Naive B cell (primary cell): ENCODE results near the gene DDX49. TPM values are rescaled to one million over a fixed set of nuclear protein-coding genes. Genes with fewer than 3 reads are reported as not detected.
A peak's percentile ranks its signal among the peaks of the same experiment; 100 is the strongest.
"Not testable (repeated sequence)": the region's sequence is repeated elsewhere in the genome, so short reads cannot be mapped to it uniquely, and the experiment has no call there.

Experiments
- ATAC-seq, 2 donors: fragments of 150-1000 bp; cut with Tn5 transposase; 2 replicates each; pipeline ENCODE4 v1.10.0; 2021; ENCODE audit warnings: low read depth in 2 of 2, mild to moderate bottlenecking in 2 of 2, moderate library complexity in 2 of 2
- DNase-seq: peaks from one replicate; pipeline ENCODE4 v3.0.0; 2022
- H3K27ac Mint-ChIP-seq, 6 donors: one replicate each; pipeline ENCODE4 v1.8.0; 2020 to 2022; ENCODE audit warnings: mild to moderate bottlenecking in 6 of 6, mixed read lengths in 6 of 6, moderate library complexity in 5 of 6, inconsistent platforms in 2 of 6
- H3K27me3 Mint-ChIP-seq, 3 donors: one replicate each; pipeline ENCODE4 v1.8.0; 2021 to 2022; ENCODE audit warnings: mixed read lengths in 3 of 3, mild to moderate bottlenecking in 1 of 3
- H3K36me3 Mint-ChIP-seq, 2 donors: one replicate each; pipeline ENCODE4 v1.8.0; 2020 to 2022; ENCODE audit warnings: mixed read lengths in 2 of 2, inconsistent platforms in 1 of 2, mild to moderate bottlenecking in 1 of 2
- H3K4me1 Mint-ChIP-seq, 3 donors: one replicate each; pipeline ENCODE4 v1.8.0; 2020 to 2022; ENCODE audit warnings: mixed read lengths in 3 of 3, inconsistent platforms in 1 of 3, mild to moderate bottlenecking in 1 of 3, moderate library complexity in 1 of 3
- H3K4me3 Mint-ChIP-seq, 8 donors: one replicate each; pipeline ENCODE4 v1.8.0; 2020 to 2022; ENCODE audit warnings: mild to moderate bottlenecking in 8 of 8, mixed read lengths in 8 of 8, moderate library complexity in 8 of 8, inconsistent platforms in 2 of 8
- H3K9me3 Mint-ChIP-seq, 7 donors: one replicate each; pipeline ENCODE4 v1.8.0; 2020 to 2022; ENCODE audit warnings: mixed read lengths in 7 of 7, mild to moderate bottlenecking in 5 of 7, inconsistent platforms in 2 of 7, moderate library complexity in 1 of 7
- polyA plus RNA-seq, 6 donors: library from polyadenylated mRNA; unstranded; fragments of 300-500 nt; fragmentation: Illumina TruSeq; gene quantifications; one replicate each; pipeline ENCODE4 v1.2.3, GENCODE V29; 2021; ENCODE audit warnings: low read depth in 6 of 6

Gene DDX49
- polyA plus RNA-seq, 6 donors from 2014 or later = 14.2 to 33.3 (median 24.5) TPM

DNA sequence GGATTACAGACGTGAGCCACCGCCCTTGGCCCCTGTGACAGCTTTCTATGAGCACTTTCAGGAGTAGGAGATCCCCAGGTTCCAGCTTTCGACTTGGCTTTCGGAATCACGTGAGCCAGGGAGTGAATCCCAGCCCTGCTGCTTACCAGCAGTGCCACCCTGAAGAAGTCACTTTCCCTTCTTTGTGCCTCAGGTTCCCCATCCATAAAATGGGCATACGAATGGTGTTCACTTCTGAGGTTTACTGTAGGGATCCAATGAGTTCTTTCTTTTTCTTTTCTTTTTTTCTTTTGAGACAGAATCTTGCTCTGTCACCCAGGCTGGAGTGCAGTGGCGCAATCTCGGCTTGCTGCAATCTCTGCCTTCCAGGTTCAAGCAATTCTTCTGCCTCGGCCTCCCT, 25.8 kb downstream of the DDX49 start:
- Mint-ChIP-seq H3K4me3 (no peak overlapping the region), H3K27me3 (peaks cover 20 to 42% (median 25%) of the 10 kb centered on the region in 3 donors), H3K36me3 (no peaks in the 10 kb centered on the region), H3K4me1 (peaks cover 10 to 21% (median 10%) of the 10 kb centered on the region in 3 donors), H3K27ac (no peak overlapping the region), H3K9me3 (no peaks in the 10 kb centered on the region)
- ATAC-seq (no peak), DNase-seq (no peak)

DNA sequence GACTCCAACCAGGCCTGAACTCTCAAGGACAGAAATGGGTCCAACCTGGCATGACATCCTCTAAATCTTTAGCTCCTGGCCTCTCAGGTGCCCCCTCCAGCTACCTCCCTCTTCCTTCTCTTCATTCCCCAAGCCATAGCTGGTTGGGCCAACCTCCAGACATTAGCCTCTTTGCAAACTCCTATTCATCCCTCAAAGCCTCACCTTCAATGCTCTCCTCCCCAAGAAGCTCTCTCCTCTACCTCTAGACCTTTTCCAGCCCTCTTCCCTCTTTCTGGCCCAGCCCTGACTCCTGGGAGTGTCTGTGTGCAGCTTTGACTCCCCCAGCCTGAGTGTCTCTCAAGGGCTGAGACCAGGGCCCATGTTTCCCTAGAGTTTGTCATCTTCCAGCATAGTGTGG, 26.8 kb downstream of the DDX49 start:
- Mint-ChIP-seq H3K9me3 (no peaks in the 10 kb centered on the region), H3K27me3 (peaks cover 20 to 40% (median 25%) of the 10 kb centered on the region in 3 donors), H3K4me1 (peaks cover 6 to 15% (median 6%) of the 10 kb centered on the region in 3 donors), H3K4me3 (peak overlapping the region in 2 of 8 donors; percentile 6 to 10), H3K27ac (peak overlapping the region in 2 of 6 donors; percentile 13 to 46), H3K36me3 (no peaks in the 10 kb centered on the region)
- ATAC-seq = no peak
- DNase-seq = no peak

DNA sequence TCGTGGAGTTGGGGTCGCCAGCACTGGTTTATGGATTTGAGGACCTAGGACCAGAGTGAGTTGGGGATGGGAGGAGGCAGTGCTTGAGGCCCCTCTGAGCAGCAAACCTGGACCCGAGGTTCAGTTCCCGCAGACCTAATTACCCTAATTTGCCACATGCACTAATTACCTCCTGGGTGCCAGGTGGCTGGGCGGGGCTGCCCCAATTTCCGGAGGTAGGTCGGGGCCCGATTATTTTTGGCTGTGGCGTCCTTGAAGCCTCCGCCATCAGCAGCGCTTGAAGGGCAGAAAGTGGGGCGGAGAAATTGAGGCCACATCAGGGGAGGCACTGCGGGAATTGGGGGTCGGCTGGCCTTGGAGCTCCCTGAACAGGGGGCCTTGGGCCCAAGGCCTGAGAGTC, 27.4 kb downstream of the DDX49 start:
- DNase-seq = no peak
- H3K27ac Mint-ChIP-seq = peak overlapping the region in 2 of 6 donors; percentile 22 to 81
- H3K36me3 Mint-ChIP-seq = no peaks in the 10 kb centered on the region
- H3K4me3 Mint-ChIP-seq = peak overlapping the region in 3 of 8 donors; percentile 20 to 71 (median 22)
- peaks cover 20 to 35% (median 24%) of the 10 kb centered on the region in 3 donors for H3K27me3 Mint-ChIP-seq
- no peaks in the 10 kb centered on the region for H3K9me3 Mint-ChIP-seq
- peak in 1 of 2 donors; percentile 21 for ATAC-seq
- H3K4me1 Mint-ChIP-seq = peaks cover 3 to 9% (median 6%) of the 10 kb centered on the region in 3 donors

DNA sequence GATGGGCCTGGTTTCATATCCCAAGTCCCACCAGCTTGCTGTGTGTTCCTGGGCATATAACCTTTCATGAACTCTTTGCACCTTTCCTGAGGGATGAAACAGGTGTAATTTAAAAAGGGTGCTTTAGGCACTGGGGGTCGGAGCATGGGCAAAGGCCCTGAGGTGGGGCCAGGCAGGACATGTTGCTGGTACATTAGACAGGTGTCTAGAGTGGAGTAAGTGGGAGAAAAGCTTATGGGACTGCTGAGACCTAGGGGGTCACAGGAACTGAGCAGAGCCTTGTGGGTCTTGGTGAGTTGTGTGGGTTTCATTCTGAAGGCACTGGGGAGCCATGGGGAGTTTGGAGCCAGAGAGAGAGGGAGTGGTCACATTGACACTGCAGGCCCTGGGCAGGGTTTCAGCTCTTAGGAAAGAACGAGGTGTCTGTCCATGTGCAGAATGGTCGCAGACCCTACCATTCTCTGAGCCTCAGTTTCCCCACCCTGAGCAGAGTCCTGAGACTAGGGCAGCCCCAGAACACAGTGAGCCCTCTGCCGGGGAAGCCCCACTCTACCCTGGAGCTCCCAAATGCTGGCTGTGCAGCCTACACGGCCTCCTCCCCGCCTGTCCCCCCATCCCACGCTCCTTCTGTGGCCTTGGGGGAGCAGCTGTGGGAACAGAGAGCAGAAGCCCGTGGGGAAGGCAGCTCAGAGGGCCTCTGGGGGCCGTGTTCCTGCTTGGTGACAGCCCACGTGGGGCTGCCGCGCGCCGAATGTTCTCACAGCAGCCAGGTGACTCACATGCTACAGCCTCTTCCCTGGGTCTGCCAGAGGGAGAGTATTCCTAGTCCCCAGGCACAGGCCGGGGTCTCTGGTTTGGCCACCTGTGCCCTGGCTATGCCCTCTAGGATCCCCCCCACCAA, 28.8 kb downstream of the DDX49 start:
- H3K36me3 Mint-ChIP-seq = no peaks in the 10 kb centered on the region
- ATAC-seq (no peak), DNase-seq (no peak)
- no peaks in the 10 kb centered on the region for H3K9me3 Mint-ChIP-seq
- no peak overlapping the region for H3K27ac Mint-ChIP-seq
- peaks cover 3 to 6% (median 4%) of the 10 kb centered on the region in 3 donors for H3K4me1 Mint-ChIP-seq
- H3K27me3 Mint-ChIP-seq = peaks cover 9 to 30% (median 16%) of the 10 kb centered on the region in 3 donors
- H3K4me3 Mint-ChIP-seq = no peak overlapping the region

DNA sequence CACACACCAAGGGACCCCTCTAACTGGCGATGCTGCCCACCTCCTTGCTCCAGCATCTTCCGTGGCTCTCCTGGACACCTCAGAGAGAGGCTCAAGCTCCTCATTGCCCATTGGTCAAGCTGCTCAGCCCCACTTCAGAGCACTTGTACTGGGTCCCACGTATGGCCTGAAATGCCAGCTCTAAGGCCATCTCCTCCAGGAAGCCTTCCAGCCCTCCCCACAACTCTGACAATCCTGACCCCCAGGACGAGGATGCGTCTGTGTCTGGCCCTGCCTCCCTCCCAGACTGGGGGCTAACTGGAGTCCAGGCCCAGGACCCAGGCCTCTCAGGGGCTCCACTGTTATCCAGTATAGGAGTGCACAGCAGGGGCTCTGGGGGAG, 29.5 kb downstream of the DDX49 start:
- Mint-ChIP-seq H3K27me3 (peaks cover 8 to 31% (median 17%) of the 10 kb centered on the region in 3 donors), H3K9me3 (no peaks in the 10 kb centered on the region), H3K27ac (no peak overlapping the region), H3K4me1 (peaks cover 3 to 6% (median 4%) of the 10 kb centered on the region in 3 donors), H3K4me3 (peak overlapping the region in 2 of 8 donors; percentile 12 to 24), H3K36me3 (no peaks in the 10 kb centered on the region)
- no peak for ATAC-seq
- DNase-seq = no peak

DNA sequence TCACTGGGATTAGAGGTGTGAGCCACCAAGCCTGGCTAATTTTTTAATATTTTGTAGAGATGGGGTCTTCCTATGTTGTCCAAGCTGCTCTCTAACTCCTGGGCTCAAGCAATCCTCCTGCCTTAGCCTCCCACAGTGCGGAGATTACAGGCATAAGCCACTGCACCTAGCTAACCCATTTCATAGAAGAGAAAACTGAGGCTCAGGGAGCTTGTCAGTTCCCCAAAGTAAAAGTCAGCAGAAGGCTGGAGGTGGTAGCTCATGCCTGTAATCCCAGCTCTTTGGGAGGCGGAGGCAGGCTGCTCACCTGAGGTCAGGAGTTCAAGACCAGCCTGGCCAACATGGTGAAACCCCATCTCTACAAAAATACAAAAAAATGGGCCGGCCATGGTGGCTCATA, 30.3 kb downstream of the DDX49 start:
- Mint-ChIP-seq H3K4me1 (peaks cover 4 to 6% (median 4%) of the 10 kb centered on the region in 3 donors), H3K36me3 (peaks cover 0 to 3% of the 10 kb centered on the region in 2 donors), H3K27me3 (peaks cover 8 to 31% (median 26%) of the 10 kb centered on the region in 3 donors), H3K9me3 (peaks cover 0 to 6% (median 0%) of the 10 kb centered on the region in 7 donors), H3K4me3 (no peak overlapping the region), H3K27ac (no peak overlapping the region)
- DNase-seq (no peak), ATAC-seq (no peak)

DNA sequence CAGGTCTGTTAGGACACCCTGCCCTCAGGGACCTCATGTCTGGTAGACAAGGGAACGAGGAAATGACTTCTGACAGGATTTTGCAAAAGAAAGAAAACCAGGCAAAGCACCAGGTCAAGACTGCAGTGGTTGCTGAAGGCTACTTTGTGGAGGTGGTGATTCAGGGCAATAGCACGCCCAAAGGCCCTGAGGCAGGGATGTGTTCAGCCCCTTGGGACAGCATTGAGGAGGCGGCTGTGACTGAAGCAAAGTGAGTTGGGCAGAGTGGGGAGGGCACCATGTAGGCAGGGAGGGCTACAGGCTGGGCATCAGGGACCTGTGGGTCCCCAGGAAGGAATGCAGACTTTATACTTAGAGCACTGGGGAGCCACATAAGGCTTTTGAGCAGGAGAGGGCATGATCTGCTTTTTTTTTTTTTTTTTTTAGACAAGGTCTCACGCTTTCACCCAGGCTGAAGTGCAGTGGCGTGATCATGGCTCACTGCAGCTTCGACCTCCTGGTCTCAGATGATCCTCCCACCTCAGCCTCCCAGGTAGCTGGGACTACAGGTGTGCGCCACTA, 32.3 kb downstream of the DDX49 start:
- peaks cover 0 to 11% (median 0%) of the 10 kb centered on the region in 7 donors for H3K9me3 Mint-ChIP-seq

DNA sequence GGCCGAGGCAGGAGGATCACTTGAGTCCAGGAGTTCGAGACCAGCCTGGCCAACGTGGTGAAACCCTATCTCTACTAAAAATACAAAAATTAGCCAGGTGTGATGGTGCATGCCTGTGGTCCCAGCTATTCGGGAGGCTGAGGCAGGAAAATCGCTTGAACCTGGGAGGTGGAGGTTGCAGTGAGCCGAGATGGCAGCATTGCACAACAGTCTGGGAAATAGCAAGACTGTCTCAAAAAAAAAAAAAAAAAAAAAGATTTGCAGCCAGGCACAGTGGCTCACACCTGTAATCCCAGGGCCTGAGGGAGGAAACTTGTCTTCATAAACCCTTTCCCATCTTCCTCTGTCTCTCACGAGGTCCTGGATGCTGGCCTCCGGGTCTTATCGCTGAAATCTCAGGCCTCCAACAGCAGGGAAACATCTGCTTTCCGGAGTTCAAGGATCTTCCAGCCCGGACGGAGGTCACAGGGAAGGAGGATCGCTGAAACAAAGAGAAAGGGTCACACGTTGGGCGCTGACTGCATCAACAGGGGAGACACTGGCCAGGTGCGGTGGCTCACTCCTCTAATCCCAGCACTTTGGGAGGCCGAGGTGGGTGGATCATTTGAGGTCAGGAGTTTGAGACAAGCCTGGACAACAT, 33.0 kb downstream of the DDX49 start:
- Mint-ChIP-seq H3K27me3 (peaks cover 3 to 29% (median 24%) of the 10 kb centered on the region in 3 donors), H3K27ac (peak overlapping the region in 1 of 6 donors; percentile 67), H3K9me3 (peaks cover 0 to 11% (median 0%) of the 10 kb centered on the region in 7 donors)
- DNase-seq, ATAC-seq, H3K4me3 Mint-ChIP-seq, H3K4me1 Mint-ChIP-seq, H3K36me3 Mint-ChIP-seq: not testable (repeated sequence)

More for the DNA sequence above, 32.3 kb downstream of the DDX49 start:
- Mint-ChIP-seq H3K36me3 (peaks cover 0 to 8% of the 10 kb centered on the region in 2 donors), H3K4me3 (no peak overlapping the region), H3K4me1 (peaks cover 0 to 5% (median 3%) of the 10 kb centered on the region in 3 donors), H3K27ac (peak overlapping the region in 1 of 6 donors; percentile 47), H3K27me3 (peaks cover 3 to 29% (median 24%) of the 10 kb centered on the region in 3 donors)
- no peak for DNase-seq
- no peak for ATAC-seq

DNA sequence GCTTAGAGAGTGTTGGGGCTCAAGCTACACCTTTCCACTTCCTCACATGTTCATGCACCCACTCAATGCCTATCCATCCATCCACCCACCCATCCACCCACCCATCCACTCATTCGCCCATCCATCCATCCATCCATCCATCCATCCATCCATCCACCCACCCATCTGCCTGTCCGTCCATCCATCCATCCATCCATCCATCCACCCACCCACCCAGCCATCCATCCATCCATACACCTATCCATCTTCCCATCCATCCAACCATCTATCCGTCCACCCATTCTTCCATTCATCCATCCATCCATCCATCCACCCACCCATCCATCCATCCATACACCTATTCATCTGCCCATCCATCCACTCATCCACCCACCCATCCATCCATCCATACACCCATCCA, 34.6 kb downstream of the DDX49 start:
- H3K4me3 Mint-ChIP-seq = no peak overlapping the region
- DNase-seq = no peak

DNA sequence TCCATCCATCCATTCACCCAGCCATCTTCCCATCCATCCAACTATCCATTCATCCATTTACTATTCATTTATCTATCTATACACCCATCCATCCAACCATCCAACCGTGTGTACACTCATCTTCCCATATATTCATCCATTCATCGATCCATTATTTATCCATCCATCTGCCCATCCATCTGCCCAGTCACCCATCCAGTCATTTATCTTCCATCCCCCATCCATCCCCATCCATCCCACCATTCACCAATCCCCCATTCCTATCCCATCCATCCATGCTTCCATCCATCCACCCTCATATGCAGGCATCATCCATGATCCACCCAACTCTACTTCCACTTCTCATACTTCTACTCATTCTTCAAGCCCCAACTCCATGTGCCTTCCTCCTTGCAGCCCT, 35.5 kb downstream of the DDX49 start:
- H3K4me3 Mint-ChIP-seq = no peak overlapping the region
- H3K27me3 Mint-ChIP-seq = peaks cover 0 to 29% (median 13%) of the 10 kb centered on the region in 3 donors
- peak overlapping the region in 2 of 6 donors; percentile 28 to 59 for H3K27ac Mint-ChIP-seq
- no peak for ATAC-seq
- H3K4me1 Mint-ChIP-seq = peaks cover 0 to 5% (median 3%) of the 10 kb centered on the region in 3 donors
- peaks cover 0 to 8% of the 10 kb centered on the region in 2 donors for H3K36me3 Mint-ChIP-seq
- H3K9me3 Mint-ChIP-seq = peaks cover 0 to 11% (median 0%) of the 10 kb centered on the region in 7 donors
- DNase-seq = no peak

More for the DNA sequence above, 34.6 kb downstream of the DDX49 start:
- Mint-ChIP-seq H3K9me3 (peaks cover 0 to 11% (median 0%) of the 10 kb centered on the region in 7 donors), H3K36me3 (peaks cover 0 to 8% of the 10 kb centered on the region in 2 donors), H3K27ac (no peak overlapping the region), H3K4me1 (peaks cover 0 to 5% (median 3%) of the 10 kb centered on the region in 3 donors), H3K27me3 (peaks cover 0 to 29% (median 14%) of the 10 kb centered on the region in 3 donors)
- ATAC-seq = no peak

DNA sequence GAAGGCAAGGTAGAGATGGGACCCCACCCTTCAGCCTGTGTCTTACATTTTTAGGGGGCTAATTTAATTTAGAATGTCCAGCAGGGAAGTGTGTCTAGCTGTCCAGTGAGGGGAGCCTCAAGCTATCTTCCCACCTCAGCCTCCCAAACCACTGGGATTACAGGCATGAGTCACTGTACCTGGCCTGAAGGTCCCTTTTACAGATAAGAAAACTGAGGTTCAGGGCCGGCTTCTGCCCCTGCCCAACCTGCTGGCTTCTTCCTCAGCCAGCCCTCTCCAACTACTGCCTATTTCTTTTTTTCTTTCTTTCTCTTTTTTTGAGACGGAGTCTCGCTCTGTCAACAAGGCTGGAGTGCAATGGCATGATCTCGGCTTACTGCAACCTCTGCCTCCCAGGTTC, 40.9 kb downstream of the DDX49 start:
- H3K27me3 Mint-ChIP-seq = peaks cover 9 to 31% (median 26%) of the 10 kb centered on the region in 3 donors

DNA sequence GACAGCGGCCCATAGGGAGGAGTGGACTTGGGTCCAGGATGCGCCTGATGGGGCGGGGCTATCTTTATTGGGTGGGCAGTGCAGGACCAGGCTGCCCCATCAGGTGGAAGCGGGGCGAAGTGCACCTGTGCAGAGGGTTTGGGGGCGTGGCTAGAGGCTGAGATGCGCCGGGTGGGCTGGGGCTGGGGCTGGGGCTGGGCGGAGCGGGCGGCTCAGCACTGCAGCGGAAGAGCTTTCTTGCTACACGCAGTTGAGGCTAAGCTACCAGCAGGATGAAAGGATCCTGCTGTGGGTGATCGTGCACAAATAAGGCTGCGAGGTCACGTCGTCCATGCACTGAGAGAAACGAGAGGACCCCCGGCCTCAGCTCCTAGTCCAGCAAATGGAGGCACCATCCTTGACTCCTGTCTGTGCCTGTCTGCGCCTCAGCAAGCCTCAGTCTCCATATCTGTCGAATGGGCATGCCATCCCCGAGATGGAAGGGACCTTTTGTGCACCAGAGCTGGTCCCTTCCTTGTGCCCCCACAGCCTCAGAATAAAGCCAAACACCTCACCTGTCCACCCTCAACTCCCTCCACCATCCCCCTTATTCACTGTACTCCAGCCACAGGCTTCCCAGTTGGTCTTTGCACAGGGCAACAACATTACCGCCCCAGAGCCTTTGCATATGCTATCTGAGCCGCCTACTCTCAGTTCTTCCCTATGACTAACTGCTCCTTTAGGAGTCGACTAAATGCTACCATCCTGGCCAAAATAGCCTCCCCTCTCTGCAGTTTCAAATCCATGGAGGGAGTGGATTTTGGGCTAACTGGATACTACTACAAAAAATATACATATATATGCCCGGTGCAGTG, 42.5 kb downstream of the DDX49 start:
- Mint-ChIP-seq H3K36me3 (no peaks in the 10 kb centered on the region), H3K27me3 (peaks cover 9 to 31% (median 24%) of the 10 kb centered on the region in 3 donors), H3K4me1 (peaks cover 12 to 13% (median 12%) of the 10 kb centered on the region in 3 donors), H3K4me3 (peak overlapping the region in 3 of 8 donors; percentile 7 to 73 (median 52)), H3K9me3 (peaks cover 0 to 3% (median 0%) of the 10 kb centered on the region in 7 donors), H3K27ac (no peak overlapping the region)
- no peak for DNase-seq
- ATAC-seq = peak in 1 of 2 donors; percentile 32

More for the DNA sequence above, 40.9 kb downstream of the DDX49 start:
- Mint-ChIP-seq H3K4me3 (no peak overlapping the region), H3K4me1 (peaks cover 12 to 13% (median 12%) of the 10 kb centered on the region in 3 donors), H3K9me3 (peaks cover 0 to 3% (median 0%) of the 10 kb centered on the region in 7 donors), H3K36me3 (no peaks in the 10 kb centered on the region), H3K27ac (no peak overlapping the region)
- no peak for DNase-seq
- ATAC-seq = no peak
